GM19023 (cell line): Measurements from ENCODE around the gene PAK1.

Experiments
- ATAC-seq: cut with Tn5 transposase; IDR thresholded peaks from one replicate; pipeline ENCODE4 v1.9.1; 2021; ENCODE audit warnings: mild to moderate bottlenecking, moderate library complexity; ENCODE audit not compliant: unreplicated experiment

PAK1 gene

DNA sequence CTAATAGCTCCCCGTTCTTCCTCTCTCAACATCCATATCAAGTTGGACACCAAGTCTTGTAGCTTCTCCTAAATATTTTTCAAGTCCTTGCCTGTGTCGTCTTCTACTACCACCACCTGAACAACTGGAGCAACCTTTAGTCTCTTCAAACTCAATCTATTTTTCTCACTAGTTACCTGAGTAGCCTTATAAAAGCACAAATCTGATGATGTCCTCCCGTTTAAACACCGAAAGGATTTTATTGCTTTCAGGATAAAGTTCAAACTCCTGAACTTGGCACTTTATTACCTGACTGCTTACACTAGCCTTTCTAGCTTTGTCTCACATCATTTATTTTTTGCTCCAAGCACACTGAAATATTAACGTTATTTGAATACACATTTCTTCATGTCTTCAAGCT, 1.3 kb upstream of the PAK1 start:
- no peak for ATAC-seq

DNA sequence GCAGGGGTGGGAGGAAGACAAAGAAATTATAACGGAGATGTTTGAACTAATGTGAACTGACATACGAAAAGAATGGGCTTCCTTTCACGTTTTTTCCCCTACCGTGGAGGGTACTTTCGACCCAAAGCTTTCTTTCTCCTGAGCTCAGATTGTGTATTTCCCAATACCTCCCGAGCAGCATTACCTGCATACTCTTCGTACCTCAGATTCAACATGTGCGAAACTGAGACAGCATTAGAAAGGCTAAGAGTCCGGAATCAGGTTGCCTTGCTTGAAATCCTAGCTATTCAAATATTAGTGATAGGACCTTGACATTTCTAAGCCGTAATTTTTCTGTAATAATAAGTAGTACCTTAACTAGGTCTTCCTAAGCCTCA, 778 bp upstream of the PAK1 start:
- no peak for ATAC-seq

DNA sequence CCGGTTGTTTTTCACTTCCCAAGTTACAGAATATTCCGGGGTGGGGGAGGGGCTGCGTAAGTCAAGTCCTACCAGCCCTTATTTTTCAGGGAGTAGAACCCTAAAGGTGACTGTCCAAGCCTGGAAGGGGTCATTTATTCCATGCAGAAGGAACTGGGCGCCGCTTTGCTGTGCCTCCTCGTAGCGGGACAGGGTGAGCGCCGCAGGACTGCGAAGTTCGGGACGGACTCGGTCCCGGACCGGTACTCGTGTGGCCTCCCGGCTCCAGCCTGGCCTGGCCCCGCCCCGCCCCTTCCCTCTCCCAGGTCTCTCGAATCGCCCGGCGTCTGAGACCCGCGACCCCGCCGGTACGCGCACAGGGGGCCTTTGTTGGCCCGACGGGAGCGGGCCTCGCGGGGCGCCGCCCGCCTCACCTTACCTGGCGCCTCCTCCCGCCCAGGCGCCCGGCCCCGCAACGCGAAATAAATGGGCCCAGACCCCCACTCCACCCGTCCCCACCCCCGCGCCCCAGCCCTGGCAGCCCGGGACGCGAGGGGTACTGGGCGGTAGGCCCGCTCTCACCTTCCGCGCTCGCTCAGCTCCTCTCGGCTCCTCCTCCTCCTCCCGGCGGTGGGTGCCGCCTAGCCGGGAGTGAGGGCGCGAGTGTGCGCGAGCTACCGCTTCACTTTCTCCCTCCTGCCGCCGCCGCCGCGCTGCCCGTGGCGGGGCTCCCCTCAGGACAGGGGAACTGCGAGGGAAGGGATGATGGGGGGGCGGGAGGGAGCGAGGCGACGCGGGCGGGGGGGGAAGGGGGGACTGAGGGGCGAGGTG, 698 bp downstream of the PAK1 start:
- peak; percentile 43 for ATAC-seq

DNA sequence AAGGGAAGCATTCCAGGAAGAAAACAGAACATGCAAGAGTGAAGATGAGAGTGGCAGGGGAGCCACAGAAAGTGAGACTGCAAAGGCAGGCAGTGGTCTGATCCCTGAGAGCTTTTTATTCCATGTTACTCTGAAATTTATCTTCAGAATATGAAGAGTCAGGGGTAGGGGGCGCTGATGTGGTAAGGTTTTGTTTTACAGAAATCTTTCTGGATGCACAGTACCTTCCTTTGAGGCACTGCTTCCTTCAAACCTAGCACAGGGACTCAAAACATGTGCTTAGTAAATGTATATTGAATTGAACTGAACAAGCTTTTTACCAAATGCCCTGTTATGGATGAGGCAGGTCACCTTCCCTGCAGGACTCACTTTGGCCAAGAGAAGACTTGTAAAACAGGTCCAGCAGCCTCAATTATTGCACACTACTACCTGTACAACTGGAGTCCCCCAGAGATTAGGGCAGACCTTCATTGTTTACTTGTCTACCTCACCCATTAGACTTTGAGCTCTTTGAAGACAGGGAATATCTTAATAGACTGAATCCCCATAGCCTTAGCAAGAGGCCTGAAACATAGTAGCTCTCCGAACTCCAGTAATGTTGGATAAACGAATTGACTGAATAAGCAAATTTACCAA, 2.2 kb downstream of the PAK1 start:
- ATAC-seq: no peak

DNA sequence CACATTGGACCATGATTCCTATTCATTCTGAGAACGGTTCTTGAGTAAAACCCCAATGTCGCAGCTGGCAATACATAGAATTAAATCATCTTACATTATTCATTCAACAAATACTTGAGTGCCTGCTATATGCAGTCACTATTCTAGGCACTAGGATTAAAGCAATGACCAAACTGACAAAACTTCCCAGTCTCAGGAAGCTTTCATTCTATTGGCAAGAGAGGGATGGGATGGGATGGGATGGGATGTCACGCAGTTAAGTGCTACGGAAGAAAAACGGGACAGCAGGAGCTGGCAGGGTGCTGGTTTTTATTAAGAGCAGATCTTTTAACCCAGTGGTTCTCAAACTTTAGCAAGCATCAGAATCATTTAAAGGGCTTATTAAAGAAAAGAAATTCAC, 2.9 kb downstream of the PAK1 start:
- no peak for ATAC-seq

DNA sequence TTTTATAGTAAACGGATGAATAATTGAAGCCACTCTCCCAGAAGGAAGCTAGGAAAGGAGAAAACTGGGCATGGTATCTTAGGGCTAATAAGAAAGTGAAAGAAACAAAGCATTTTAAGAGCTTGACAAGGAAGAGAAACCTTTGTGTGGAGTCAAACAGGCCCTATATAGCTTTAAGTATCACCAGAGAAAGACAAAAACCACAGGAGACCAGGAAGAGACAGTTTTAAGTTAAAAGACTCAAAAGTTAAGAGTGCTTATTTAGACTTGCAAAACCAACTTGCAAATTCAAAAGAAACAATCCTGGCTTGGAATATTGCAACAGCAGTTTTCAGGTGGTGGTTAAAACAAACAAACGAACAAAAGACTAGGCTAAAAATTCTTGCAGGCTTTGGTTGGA, 3.4 kb downstream of the PAK1 start:
- no peak for ATAC-seq

DNA sequence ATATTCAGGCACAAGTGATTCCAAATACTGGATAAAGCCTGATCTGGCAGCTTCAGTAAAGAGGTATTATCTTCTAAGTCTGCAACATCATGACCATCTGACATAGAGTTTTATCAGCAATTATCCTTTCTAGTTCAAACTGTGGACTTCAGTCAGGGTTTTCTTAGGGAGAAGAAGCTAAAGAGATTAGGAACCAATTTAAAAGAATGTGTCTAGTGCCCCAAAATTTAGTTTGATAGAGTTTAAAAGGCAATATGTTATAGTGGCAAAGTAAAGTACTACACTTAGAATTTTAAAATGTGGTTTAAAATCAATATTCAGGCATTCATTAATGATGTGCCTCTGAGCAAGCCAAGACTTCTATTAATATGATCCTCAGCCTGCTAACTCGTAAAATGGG, 5.4 kb downstream of the PAK1 start:
- no peak for ATAC-seq

DNA sequence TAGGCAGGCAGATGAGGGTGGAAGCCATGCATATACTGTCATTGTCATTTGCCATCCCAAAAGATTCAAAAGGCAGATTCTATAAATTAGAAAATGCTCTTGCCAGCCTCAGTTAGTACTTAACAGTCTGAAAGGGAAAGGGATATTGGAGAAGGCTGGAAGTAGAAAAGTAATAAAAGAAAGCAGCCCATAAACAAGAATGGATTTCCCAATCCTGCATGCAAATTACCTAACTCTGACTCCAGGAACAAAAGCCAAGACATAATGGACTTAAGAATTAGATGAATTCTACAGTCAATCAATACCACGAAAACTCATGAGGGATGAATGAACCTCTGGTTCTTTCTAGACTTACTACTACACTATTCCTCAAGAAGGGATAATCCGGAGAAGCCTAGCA, 5.9 kb downstream of the PAK1 start:
- ATAC-seq: no peak

DNA sequence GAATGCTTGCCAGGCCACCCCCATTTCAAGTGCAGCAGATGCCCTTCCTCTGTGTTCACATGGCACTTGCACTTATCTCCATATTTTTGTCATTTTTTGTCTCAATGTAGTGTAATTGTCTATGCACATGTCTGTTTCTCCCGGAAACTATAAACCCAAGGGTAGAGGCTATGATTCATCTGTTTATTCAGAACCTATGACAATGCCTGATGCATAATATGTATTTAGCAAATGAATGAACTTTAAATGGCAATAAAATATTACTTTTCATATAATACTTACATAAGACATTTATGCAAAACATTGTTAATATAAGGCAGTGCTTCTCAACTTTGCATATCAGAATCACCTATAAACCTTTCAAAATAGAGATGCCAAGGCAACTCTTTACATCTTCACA, 6.7 kb downstream of the PAK1 start:
- no peak for ATAC-seq

DNA sequence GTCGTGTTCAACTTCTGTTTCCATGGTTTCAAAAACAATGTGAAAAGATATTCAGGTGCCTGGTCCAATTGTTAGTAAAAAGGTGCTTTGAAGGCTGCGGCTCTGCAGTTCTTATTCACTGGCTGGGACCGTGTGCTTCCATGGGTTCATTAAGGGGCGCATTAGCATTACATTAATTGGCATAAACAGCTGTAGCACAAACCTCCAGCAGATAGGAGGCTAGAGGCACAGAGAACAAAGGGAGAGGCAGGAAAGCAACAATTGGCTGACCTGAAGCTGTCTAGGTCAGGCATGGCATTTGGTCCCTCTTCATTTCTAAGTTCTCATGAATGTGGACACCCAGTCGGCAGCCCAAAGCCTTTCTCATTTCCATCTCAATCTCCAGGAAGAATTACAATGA, 16.6 kb downstream of the PAK1 start:
- peak; percentile 12 for ATAC-seq

DNA sequence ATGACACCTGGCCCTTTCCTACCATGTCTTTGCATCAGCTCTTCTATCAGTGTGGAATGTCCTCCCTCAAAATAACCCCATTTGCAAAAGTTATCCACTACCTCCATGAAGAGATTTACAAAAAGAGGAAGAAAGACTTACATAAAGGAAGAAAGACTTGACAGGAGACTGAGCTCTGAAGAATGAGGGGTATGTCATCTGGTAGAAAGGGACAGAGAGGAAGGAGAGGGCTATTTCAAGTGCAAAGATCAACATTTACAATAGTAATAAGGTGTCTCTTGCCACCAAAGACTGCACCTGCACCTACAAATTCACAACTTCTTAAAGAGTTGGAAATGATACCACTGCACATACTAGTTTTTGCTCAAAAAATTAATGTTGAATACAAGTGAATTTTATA, 18.2 kb downstream of the PAK1 start:
- ATAC-seq: no peak

DNA sequence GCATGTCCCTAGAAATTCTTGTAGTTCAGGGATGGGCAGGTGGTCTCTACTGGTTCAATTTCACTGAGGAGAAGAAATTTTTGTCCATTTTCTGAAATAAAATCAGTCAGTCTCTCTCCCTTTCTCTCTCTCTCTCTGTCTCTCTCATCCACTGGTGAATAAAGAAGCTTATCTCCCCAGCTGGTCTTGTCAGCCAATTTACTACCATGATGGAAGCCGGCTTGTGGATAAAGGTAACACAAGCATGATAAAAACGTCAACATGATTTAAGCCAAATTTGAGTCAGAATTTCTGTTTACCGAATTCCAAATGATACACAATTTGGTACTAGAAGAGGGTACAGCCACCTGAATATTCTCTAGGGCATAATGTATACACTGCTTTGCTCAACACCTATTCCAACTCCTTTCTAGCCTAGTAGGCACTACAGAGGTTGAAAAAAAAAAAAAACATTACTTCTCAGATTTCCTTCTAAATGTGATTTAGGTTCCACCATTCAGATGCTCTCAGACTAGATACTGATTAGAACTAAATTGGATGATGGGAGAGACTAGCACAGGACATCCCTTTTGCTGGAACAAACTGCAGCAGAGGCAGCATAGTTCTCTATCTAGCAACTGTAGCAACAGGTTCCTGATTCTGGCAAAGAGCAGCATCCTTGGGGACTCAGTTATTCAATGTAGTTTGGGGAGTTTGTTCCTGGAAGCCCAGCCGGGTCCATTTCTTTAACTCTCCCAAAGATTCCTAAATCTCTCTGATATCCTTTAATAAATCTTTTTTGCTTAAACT, 18.8 kb downstream of the PAK1 start:
- no peak for ATAC-seq

DNA sequence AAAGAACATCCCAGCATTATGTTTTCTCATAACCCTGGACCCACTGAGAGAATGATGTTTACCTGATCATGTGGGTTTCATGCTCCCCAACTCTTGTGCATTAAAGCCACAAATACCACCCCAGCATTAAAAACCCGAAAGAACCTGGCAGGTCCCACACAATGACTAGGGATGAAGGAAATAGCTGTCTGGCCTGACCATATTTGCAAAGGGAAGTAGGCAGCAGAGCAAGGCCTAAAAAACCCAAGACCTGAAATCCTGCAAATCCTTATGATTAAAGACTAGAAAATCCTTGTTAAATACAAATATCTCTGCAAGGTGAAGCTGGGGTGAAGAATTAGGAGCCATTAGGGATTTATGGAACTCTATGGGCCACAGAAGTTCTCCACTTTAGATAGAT, 23.7 kb downstream of the PAK1 start:
- ATAC-seq: no peak

DNA sequence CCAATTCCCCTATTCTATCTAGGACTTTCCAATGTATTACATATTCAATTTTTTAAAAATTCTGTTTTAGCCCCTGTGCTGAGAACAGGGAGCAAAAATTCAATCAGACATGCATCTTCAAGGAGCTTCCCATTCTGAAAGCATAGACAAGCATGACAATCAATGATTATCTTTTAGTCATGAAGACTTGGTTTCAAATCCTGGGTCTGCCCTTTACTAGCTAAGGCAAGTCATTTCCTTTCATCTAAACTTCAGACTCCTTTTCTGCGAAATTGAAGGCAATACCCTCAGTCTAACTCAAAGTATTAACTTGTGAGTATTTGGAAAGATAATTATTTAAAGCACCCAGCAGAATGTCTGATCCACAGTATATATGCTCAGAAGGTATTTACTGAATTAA, 24.1 kb downstream of the PAK1 start:
- ATAC-seq: no peak

DNA sequence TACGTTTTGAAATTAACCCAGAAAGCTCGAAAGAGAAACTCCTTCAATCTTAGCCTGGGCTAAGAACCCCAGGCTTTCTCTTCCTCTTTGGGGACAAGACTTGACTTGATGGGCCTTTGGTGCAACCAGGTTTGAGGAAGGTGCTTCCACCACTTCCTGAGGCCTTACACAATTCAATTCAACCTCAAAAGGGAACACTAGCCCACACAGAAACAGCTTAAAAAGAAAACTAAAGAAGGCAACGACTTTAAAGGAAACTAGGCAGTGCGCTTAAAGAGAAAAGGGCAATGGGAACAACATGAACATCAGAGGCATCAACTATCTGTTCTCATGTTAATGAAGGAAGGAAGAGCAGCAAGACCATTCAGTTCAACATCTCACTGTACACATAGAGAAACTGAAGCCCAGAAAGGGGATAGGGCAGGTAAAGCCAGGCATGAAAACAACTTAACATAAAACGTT, 24.8 kb downstream of the PAK1 start:
- peak; percentile 53 for ATAC-seq

DNA sequence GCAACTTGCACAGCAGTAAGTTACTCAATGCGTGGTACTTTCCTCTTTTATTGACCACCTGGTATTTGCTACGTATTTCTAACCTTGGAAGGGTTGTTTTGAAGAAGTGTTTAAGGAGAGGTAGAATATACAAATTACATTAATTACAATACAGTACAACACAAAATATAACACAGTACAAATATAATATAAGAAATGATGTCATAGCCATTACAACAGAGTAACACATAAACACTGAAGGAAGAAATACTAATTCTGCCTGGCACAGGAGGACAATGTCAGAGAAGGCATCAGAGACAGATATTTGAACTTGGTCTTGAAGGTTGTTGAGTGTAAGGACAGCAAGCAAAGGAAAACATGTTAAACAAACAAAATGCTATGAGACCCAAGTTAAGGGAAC, 25.6 kb downstream of the PAK1 start:
- no peak for ATAC-seq

DNA sequence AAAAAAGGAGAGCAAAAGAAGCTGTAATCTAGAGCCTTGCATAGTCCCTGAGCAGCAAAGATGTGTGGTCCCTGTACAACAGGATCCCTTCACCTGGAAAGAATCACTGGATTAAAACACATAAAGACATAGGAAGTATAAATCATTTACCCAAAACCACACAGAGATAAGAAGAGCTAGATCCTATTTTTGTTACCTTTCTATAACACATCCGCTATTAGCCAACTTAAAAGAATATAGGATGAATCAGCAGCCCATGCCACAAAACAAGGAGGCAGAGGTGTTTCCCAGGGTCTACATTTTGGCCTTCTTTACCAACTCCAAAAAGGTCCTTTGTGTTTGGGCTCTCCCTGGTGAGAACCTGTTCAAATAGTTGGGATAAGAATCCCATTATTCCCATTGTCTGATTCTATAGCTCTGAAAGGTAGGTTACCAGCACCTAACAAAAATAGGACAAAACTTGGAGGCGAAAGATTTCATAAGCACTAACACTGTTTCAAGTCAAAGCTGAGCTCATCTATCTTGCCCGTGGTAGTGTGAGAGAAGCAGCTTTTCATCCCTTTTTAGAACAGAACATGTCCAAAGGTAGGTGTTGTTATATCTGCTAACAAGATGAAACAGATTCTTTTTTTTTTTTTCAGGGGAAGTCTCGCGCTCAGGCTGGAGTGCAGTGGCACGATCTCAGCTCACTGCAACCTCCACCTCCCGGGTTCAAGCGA, 26.8 kb downstream of the PAK1 start:
- ATAC-seq: no peak

DNA sequence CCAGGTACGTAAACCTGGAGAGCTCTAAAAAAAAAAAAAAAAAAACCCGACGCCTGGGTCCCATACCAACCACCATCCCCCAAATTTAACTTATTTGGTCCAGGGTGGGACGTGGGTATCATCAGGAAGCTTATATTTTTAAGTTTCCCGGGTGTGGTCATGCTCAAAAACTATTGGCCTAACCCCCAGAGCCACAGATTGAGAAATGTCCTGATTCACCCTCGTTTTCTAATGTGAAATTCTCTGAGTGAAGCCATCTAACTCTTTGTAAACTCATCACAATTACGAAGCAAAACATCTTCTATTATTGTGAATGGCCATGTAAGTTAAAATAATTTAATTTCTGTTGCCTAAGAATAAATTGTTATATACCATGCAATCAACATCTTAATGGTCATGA, 29.6 kb downstream of the PAK1 start:
- ATAC-seq: no peak

DNA sequence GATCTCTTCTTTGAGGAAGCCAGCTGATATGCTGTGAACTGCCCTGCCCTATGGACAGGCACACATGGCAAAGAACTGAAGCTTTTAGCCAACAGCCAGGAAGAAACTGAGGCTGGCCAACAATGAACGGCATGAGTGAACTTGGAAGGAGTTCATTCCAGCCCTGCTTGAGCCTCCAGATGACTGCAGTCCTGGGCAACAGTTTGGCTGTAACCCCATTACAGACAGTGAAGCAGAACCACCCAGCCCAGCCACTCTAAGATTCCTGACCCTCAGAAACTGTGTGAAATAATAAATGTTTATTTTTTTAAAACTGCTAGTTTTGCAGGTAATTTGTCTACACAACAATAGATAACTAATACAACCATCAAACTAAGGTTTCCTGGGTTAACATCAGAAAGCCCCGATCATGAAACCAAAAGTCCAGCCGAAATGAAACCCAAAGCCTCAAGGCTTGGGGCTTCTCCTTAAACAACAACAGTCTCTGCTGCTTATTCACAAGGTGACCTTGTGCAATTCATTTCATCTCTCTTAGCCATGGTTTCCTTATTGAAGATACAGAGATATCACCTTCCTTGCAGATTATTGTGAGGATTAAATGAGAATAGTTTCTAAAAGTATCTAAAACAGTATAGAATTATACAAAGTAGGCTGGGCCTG, 31.4 kb downstream of the PAK1 start:
- peak; percentile 59 for ATAC-seq

DNA sequence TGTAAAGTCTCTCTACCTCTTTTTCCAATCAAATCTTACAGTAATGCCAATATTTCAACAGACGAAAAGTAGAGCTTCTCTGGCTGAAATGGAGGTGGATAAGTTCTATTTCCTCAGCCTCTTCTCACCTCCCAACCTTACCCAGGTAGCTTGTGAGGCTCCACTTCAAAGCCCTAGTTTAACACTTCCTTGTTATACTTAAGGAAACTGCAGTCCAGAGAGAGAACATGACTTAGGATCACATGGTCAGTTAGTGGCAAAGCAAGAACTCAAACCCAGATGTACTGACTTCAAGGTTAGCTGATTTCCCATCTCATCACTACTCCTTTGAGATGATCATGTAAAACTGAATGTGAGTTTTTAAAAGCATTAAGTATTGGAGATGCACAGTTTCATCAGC, 32.5 kb downstream of the PAK1 start:
- no peak for ATAC-seq

DNA sequence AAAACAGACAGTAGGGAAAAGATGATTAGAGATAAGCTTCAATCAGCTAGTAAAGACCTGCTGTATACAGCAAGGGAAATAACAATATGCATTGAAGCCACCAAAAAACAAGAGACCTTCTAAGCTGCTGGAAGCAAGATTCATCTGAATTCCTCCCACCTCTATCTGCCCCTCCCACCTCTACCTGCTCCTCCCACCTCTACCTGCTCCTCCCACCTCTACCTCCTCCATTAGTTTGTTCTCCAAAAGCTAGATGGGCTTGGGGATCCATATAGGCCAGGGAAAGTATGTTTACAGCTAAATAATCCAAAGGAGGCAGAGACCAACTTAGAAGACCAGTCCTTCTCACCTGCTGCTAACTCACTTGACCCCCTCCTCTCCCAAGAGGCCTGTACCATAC, 33.2 kb downstream of the PAK1 start:
- no peak for ATAC-seq
